Duodenal mucosa (tissue), 2 donors: ENCODE results near the gene ADAMTS8.

Experiments used
- H3K27ac ChIP-seq: one replicate; pipeline ENCODE4 v1.7.0; 2013; ENCODE audit warnings: low read depth, low read length
- H3K27me3 ChIP-seq, 2 donors: one replicate each; pipeline ENCODE4 v1.7.0; 2013; ENCODE audit warnings: low read length in 2 of 2, control low read depth in 1 of 2; ENCODE audit not compliant: insufficient read depth in 2 of 2, control insufficient read depth in 1 of 2
- H3K36me3 ChIP-seq, 2 donors: one replicate each; pipeline ENCODE4 v1.7.0; 2013; ENCODE audit warnings: low read length in 2 of 2, control low read depth in 1 of 2; ENCODE audit not compliant: insufficient read depth in 2 of 2, control insufficient read depth in 1 of 2
- H3K4me1 ChIP-seq, 2 donors: one replicate each; pipeline ENCODE4 v1.7.0; 2013; ENCODE audit warnings: low read length in 2 of 2, control low read depth in 1 of 2; ENCODE audit not compliant: insufficient read depth in 2 of 2, control insufficient read depth in 1 of 2
- H3K4me3 ChIP-seq, 2 donors: one replicate each; pipeline ENCODE4 v1.7.0; 2013; ENCODE audit warnings: low read length in 2 of 2, low read depth in 1 of 2
- H3K9ac ChIP-seq, 2 donors: one replicate each; pipeline ENCODE4 v1.7.0; 2013; ENCODE audit warnings: low read length in 2 of 2, low read depth in 1 of 2
- H3K9me3 ChIP-seq, 2 donors: one replicate each; pipeline ENCODE4 v1.7.0; 2013; ENCODE audit warnings: low read length in 2 of 2, control low read depth in 1 of 2; ENCODE audit not compliant: control insufficient read depth in 1 of 2

ADAMTS8 gene

DNA sequence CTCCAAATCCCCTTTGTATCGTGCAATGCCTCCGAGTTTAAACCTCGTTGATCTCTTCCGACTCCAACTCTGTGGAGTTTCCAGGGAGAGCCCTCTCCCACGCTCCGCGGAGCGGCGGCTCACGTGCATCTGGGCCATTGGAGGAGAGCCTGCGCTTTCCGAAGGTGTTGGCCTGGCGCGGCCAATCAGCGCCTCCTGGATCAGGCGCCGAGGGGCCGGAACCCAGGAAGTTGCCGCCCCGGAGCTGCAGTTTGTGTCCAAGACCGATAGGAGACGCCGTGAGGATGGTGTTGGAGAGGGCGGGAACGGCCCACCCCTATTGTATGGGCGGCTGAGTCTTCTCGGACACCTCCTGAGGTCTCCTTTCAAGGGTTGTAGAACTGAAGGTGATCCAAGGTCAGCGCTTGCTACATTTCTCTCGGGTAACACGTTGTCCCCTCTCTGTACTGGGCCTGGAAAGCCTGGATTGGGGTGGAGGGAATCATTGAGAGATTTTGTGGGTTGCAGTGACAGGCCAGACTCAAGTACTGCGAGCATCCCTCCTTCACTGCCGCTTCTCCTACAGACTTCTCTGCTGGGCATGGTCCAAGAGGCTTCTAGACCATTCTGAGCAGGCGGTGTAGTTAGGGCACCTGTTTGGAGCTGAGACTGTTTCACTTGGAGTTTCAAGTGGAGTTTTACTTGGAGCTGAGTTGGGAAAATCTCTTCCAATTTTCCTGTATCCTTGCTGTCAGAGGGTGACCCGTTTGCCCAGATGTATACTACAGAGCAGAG lies 21.8 kb upstream of the ADAMTS8 start:
- H3K4me1 ChIP-seq = peaks cover 17 to 28% of the 10 kb centered on the region in 2 donors
- H3K27ac ChIP-seq = no peak overlapping the region
- no peaks in the 10 kb centered on the region for H3K9me3 ChIP-seq
- peak overlapping the region; percentile 63 to 75 for H3K4me3 ChIP-seq
- H3K36me3 ChIP-seq = no peaks in the 10 kb centered on the region
- no peak overlapping the region for H3K9ac ChIP-seq
- peaks cover 5 to 17% of the 10 kb centered on the region in 2 donors for H3K27me3 ChIP-seq

DNA sequence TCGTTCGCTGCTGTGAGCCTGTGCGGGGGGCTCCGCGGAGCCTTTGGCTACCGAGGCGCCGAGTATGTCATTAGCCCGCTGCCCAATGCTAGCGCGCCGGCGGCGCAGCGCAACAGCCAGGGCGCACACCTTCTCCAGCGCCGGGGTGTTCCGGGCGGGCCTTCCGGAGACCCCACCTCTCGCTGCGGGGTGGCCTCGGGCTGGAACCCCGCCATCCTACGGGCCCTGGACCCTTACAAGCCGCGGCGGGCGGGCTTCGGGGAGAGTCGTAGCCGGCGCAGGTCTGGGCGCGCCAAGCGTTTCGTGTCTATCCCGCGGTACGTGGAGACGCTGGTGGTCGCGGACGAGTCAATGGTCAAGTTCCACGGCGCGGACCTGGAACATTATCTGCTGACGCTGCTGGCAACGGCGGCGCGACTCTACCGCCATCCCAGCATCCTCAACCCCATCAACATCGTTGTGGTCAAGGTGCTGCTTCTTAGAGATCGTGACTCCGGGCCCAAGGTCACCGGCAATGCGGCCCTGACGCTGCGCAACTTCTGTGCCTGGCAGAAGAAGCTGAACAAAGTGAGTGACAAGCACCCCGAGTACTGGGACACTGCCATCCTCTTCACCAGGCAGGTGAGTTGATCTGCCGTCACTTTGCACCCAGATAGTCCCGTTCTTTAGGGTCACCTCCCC lies 21.0 kb upstream of the ADAMTS8 start:
- H3K4me3 ChIP-seq = peak overlapping the region; percentile 63 to 75
- peak overlapping the region in 1 of 2 donors; percentile 11 for H3K9ac ChIP-seq
- peaks cover 17 to 28% of the 10 kb centered on the region in 2 donors for H3K4me1 ChIP-seq
- no peaks in the 10 kb centered on the region for H3K36me3 ChIP-seq
- H3K27ac ChIP-seq = no peak overlapping the region
- H3K27me3 ChIP-seq = peaks cover 5 to 17% of the 10 kb centered on the region in 2 donors
- no peaks in the 10 kb centered on the region for H3K9me3 ChIP-seq

DNA sequence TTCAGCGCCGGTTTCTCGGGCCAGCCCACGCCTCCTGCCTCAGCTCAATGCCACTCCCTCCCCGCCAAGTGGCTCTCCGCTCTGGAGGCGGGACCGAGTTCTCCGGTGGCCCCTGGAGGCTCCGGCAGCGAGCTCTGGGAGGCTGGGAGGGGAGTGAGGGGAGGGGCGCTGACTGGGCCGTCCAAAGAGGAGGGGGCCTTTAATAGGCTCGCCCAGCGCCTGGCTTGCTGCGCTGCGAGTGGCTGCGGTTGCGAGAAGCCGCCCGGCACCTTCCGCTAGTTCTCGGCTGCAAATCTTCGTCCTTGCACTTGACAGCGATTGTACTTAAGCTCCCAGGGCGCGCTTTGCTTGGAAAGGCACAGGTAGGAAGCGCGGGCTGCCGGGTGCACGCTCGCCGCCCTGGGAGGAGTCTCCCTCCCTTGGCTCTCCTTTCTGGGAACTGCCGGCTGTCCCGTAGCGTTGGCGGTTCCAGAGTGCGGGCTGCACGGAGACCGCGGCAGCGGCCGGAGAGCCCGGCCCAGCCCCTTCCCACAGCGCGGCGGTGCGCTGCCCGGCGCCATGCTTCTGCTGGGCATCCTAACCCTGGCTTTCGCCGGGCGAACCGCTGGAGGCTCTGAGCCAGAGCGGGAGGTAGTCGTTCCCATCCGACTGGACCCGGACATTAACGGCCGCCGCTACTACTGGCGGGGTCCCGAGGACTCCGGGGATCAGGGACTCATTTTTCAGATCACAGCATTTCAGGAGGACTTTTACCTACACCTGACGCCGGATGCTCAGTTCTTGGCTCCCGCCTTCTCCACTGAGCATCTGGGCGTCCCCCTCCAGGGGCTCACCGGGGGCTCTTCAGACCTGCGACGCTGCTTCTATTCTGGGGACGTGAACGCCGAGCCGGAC lies 20.3 kb upstream of the ADAMTS8 start, which contains the start of gene ADAMTS15:
TSS of gene ADAMTS15 (plus strand) at position 230 of the 894 bp plus-strand sequence. CDS start at position 559, 329 bp downstream.
- H3K9ac ChIP-seq = peak within 1 kb of the TSS; percentile 11 to 47
- peaks cover 17 to 28% of the 10 kb centered on the region in 2 donors for H3K4me1 ChIP-seq
- H3K9me3 ChIP-seq = no peaks in the 10 kb centered on the region
- peaks cover 5 to 17% of the 10 kb centered on the region in 2 donors for H3K27me3 ChIP-seq
- peak within 1 kb of the TSS; percentile 63 to 75 for H3K4me3 ChIP-seq
- H3K36me3 ChIP-seq = no peaks in the 10 kb centered on the region
- peak within 1 kb of the TSS; percentile 20 for H3K27ac ChIP-seq

DNA sequence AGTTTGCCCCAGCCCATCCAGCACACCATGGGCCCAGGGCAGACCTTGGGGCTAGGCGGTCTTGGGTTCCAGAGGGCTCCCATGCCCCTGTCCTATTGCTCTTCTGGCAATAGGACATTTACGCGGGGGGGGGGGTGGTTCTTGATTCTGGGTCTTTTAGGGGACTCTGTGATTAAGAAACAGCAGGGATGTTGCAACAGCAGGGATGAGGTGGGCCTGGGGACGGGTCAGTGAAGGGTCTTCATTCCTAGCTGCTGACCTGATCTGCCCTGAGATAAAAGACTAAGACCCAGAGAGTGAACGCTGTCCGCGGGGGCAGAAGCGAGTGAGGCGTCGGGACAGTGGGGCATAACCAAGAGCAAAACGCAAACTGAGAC lies 19.6 kb upstream of the ADAMTS8 start:
- peaks cover 17 to 28% of the 10 kb centered on the region in 2 donors for H3K4me1 ChIP-seq
- no peaks in the 10 kb centered on the region for H3K36me3 ChIP-seq
- no peak overlapping the region for H3K27ac ChIP-seq
- H3K9ac ChIP-seq = no peak overlapping the region
- peak overlapping the region; percentile 63 to 75 for H3K4me3 ChIP-seq
- H3K9me3 ChIP-seq = no peaks in the 10 kb centered on the region
- peaks cover 5 to 17% of the 10 kb centered on the region in 2 donors for H3K27me3 ChIP-seq

DNA sequence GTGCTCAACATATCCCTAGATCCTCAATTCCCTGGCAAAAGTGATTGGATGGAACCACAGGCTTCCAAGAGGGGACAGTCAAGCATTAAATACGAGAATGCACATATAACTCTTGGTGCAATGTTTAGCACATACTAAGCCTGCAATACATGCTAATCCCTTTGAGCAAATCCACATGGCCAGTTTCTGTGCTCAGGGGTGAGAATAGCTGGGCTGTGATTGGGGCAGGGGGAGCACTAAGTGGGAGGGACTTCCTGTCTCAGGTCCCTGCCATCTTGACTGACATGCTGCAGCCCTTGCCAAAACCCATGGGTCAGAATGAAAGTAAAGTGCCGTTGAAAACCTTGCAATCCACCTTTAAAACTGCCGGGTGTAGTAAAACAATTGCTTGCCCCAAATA lies 17.4 kb upstream of the ADAMTS8 start:
- Histone ChIP-seq H3K4me3 (no peak overlapping the region), H3K9me3 (no peaks in the 10 kb centered on the region), H3K27me3 (peaks cover 5 to 17% of the 10 kb centered on the region in 2 donors), H3K9ac (no peak overlapping the region), H3K36me3 (no peaks in the 10 kb centered on the region), H3K27ac (no peak overlapping the region), H3K4me1 (peaks cover 5 to 22% of the 10 kb centered on the region in 2 donors)

DNA sequence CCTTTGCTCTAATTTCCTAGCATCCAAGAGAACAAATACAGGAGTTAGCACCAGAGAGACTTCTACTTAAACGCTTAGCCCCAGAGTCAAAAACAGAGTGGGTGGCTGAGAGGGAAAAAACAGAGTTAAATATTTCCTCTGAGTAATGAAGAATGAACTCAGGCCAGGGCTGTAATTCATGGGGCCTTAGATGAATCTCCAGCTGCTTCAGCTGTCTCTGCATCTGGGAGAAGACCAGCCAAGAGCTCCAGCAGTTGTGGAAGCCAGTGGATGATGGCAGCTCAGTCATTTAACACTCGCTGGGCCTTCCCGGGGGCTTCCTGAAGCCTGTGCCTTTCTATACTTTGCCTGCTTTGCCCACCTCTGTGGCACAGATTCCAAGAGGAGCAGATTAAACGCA lies 14.3 kb upstream of the ADAMTS8 start:
- H3K27me3 ChIP-seq = no peaks in the 10 kb centered on the region
- no peaks in the 10 kb centered on the region for H3K36me3 ChIP-seq
- H3K4me3 ChIP-seq = no peak overlapping the region
- no peaks in the 10 kb centered on the region for H3K9me3 ChIP-seq
- H3K4me1 ChIP-seq = no peaks in the 10 kb centered on the region
- H3K27ac ChIP-seq = no peak overlapping the region
- no peak overlapping the region for H3K9ac ChIP-seq

DNA sequence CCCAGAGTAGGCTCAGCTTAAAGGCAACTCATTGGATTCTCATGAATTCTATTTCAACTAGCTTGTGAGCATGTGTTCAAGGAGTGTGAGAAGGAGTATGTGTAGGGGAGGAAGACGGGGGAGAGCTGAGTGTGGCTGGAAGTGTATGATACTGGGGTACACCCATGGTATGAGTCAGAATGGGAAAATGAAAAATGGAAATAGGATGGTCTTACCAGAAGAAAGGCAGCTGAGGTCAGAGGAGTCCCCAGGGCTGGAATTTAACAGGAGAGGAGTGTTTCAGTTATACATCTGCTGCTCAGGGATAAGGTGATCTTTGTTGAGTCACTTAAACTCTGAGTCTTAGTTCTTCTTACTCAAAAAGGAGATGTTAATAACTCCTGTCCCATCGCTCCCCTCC lies 13.3 kb upstream of the ADAMTS8 start:
- H3K9ac ChIP-seq = no peak overlapping the region
- H3K27ac ChIP-seq = no peak overlapping the region
- no peak overlapping the region for H3K4me3 ChIP-seq
- no peaks in the 10 kb centered on the region for H3K27me3 ChIP-seq
- no peaks in the 10 kb centered on the region for H3K4me1 ChIP-seq
- H3K36me3 ChIP-seq = no peaks in the 10 kb centered on the region
- no peaks in the 10 kb centered on the region for H3K9me3 ChIP-seq

DNA sequence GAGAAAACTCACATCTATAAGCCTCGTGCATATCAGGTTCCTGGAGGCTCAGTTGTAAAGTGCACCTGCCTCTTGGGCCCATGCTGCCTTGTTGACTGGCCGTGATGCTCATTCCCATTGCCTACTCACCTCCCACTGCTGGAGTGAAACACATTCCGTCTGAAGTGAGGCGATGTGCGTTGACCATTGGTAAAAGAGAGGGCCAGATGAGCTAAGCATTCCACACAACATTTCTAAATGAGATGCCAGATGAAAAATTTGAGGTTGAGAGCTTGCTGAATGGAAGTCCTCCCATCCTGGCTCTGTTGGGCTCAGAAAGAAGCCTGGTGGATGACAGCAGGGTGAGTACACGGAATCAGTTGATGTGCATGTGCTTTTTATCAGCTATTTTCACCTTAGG lies 11.5 kb upstream of the ADAMTS8 start:
- no peak overlapping the region for H3K4me3 ChIP-seq
- H3K9ac ChIP-seq = no peak overlapping the region
- no peaks in the 10 kb centered on the region for H3K36me3 ChIP-seq
- no peaks in the 10 kb centered on the region for H3K9me3 ChIP-seq
- H3K4me1 ChIP-seq = no peaks in the 10 kb centered on the region
- no peak overlapping the region for H3K27ac ChIP-seq
- no peaks in the 10 kb centered on the region for H3K27me3 ChIP-seq

DNA sequence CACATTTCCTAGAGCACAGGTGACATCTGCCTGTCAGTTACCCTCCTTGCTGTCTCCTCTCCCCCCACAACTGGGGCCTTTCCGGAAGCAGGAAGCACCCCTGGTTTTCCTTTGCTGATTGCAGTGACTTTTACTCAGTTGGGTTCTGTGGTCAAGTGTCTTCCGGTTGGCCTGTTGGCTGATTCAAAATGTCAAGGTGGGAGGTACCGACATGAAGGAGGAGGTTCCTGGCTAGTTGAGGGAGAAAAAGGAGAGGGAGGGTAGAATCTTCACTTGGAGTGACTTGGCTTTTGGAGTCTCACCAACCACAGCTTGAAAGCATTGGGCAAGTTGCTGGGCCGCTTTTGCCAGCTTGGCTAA lies 10.7 kb upstream of the ADAMTS8 start:
- H3K4me3 ChIP-seq = no peak overlapping the region
- no peaks in the 10 kb centered on the region for H3K4me1 ChIP-seq
- H3K27ac ChIP-seq = no peak overlapping the region
- H3K9ac ChIP-seq = no peak overlapping the region
- no peaks in the 10 kb centered on the region for H3K36me3 ChIP-seq
- H3K27me3 ChIP-seq = no peaks in the 10 kb centered on the region
- no peaks in the 10 kb centered on the region for H3K9me3 ChIP-seq
